Suppressor macrophage treated with lipopolysaccharide for 1 hour (primary cell): ENCODE results near the gene IL1RAPL2.
"Not testable (repeated sequence)": the region's sequence is repeated elsewhere in the genome, so short reads cannot be mapped to it uniquely, and the experiment has no call there.

Source experiments
- DNase-seq, 3 donors: peaks; one replicate each; pipeline ENCODE4 v3.0.0-alpha.2; 2020 to 2022

IL1RAPL2 gene

DNA sequence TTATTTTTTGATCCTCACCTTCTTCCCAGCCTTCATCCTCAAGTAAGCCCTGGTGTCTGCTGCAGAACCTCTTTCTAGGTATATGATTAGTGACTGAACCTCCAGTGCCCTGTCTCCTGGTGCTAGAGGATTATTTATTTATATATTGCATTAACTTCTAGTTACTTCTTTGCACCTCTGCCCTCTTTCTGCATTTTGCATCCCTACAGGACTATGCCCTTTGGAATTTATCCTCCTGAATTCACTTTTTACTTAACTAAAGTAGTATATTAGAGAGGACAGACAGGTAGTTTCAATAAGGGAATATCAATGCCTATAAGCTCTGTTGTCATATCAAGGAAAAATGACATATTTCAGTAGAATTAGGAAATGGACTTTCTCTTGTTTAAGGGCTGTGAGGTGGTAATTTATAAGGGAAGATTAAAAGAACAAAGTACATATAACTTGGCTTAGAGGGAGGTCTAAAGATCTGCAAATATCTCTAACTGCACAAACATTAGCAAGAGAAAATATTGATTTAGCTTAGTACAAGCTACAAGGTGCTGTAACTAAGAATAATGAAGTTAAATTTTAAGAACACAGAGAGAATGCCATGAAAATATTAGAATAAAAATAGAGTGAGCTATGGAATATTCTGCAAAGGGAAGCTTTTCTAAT is 472.8 kb downstream of the IL1RAPL2 start:
- DNase-seq, result no peak

DNA sequence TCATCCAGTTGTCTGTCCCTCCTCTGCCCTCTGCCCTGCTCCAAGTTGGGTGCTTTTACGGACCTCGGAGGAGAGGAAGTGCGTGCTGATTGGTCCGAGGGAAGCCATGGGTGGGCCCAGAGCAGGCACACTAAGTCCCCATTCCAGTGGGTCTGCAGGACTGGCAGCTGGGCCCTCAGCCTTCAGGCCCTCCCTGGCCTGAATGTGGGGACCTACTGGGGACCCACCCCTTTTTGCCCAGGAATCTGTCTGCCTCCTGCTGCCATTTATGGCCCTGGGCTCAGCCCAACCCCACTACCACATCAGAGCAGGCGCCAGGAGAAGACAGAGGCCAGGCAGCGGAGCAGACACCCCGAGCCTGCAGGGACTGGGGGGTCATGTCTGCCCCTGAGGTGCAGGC is 484.9 kb downstream of the IL1RAPL2 start:
- DNase-seq, result no peak

GRCh38 chrX:105051364-105051763 is 485.4 kb downstream of the IL1RAPL2 start:
- DNase-seq, result no peak

- no peak for DNase-seq
These were observed 486.9 kb downstream of the IL1RAPL2 start for GRCh38 chrX:105052926-105053325.

GRCh38 chrX:105063743-105064142 is 497.7 kb downstream of the IL1RAPL2 start:
- no peak for DNase-seq

- DNase-seq, result no peak
These were observed 532.2 kb downstream of the IL1RAPL2 start for GRCh38 chrX:105098201-105098600.

- DNase-seq, result no peak
These were observed 532.8 kb downstream of the IL1RAPL2 start for GRCh38 chrX:105098812-105099211.

GRCh38 chrX:105101378-105101777 is 535.4 kb downstream of the IL1RAPL2 start:
- DNase-seq, result no peak

DNA sequence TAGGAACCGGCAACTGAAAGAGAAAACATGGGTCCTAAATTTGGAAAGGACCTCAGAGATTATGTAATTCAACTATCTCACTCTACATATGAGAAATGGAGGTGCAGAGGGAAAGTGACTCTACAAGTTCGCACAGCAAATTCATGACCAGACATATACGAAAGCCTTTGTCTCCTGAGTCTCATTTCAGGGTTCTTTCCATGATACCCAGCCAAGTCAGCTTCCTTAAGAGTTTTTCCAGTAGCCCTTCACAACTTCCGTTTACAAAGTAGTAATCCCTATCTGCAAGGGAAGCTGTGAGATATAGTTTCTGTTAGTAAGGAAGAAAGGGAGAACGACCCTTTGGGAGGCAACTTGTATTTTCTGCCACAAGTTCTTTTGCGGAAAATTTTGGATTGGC is 543.9 kb downstream of the IL1RAPL2 start:
- no peak for DNase-seq

DNA sequence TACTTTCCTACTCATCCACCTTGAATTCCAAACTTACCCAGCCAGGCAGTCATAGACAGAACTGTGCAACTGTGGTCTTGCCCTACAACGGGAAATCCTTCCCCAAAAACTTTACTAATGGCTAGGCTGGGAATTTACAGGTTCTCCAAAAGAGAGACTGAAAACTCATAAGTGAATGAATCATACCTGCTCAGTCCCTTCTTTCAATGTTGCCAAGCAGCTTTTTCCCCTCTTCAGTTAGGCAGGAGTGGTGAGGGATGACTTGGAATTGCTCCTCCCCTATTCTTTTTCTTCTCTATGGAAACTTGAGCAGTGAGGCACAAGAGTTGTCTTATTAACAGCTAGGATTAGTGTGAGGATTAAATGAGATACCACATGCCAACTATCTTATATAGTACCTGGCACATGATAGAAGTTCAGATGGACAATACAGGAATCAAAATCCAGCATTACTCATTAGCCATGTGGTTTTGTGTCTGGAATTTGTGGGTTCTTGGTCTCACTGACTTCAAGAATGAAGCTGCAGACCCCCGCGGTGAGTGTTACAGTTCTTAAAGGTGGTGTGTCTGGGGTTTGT is 548.6 kb downstream of the IL1RAPL2 start:
- DNase-seq, result no peak

- not testable (repeated sequence) for DNase-seq
These were observed 549.8 kb downstream of the IL1RAPL2 start for GRCh38 chrX:105115596-105116320.

DNA sequence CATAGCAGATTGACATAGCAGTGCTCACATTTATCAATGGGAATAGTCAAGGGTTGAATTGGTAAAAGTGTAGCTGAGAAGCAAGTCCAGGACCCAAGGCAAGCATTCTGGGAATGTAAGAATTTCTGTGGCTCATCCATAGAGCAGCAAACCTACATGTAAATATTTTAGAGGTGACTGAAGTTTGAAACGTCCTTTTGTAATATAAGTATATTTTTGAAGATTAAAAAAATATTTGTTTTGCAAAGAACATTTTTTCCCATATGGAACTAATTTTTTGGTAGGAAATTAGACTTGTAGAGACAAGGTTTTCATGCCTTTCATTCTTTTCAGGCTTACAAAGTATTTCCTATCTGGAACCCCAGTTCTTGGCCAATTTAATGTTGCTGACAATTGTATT is 550.5 kb downstream of the IL1RAPL2 start:
- no peak for DNase-seq

DNA sequence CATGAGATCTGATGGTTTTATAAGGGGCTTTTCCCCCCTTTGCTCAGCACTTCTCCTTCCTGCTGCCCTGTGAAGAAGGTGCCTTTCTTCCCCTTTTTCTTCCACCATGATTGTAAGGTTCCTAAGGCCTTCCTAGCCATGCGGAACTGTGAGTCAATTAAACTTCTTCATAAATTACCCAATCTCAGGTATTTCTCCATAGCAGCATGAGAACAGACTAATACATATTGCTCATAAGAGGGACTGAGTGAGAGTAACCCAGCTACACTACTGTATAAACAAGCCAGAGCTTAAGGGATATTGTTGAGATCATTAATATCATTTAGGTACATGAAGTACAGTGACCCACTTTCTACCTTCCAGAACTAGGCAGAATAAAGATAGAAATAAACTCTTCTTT is 551.6 kb downstream of the IL1RAPL2 start:
- no peak for DNase-seq

- no peak for DNase-seq
These were observed 554.5 kb downstream of the IL1RAPL2 start for GRCh38 chrX:105120463-105120862.

DNA sequence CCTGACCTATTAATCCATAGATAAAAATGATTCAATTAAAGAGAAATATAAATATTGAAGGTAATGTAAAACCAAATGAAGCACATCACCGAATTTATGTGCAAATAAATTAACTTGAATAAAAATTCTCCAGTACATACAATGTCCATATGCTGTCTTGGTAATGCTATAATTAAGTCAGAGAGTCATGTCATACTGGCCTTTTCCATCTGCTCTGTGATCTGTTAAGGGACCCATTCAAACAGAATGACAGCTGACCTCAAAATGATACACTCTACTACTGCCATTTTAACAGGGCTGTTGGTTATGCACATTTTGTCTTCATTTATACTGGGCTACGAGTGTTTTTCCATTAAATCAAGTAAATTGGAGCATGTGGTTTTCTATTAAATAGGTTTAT is 555.2 kb downstream of the IL1RAPL2 start:
- DNase-seq, result no peak

DNA sequence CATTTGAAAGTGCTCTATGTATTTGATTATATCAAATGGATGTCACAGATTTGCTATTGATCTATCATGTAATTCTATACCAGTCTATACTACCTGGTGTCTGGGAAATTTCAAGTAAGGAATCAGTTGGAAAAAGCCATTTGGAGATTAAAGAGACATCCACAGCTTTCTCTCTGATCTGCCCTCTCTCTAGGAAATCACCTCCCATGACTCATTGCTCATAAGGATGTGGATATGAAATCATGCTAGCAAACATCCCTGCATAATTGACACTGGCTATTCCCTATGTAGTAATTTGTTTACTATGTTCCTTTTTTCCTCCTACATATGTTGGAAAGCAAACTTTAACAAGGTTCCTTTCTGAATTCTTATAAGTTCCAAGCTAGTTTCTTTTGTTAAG is 560.2 kb downstream of the IL1RAPL2 start:
- DNase-seq, result no peak

DNA sequence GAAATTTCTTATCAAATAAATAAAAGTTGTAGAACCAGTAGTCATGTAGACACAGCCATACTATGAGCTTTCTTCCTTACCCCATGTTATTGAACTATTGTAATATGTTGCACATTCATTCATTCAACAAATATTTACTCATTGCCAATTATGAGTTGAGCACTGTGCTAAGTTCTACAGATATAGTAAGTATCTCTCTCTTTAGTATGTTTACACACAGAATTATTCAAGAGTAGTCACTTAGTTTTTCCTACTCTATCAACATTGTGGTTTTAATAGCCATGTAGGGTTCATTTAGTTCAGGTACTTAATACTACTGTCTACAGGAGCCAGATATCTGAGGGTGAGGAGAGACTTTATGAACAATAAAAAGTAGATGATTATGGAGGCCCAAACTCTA is 568.3 kb downstream of the IL1RAPL2 start:
- DNase-seq, result no peak

GRCh38 chrX:105136786-105137185 is 570.8 kb downstream of the IL1RAPL2 start:
- DNase-seq, result no peak

DNA sequence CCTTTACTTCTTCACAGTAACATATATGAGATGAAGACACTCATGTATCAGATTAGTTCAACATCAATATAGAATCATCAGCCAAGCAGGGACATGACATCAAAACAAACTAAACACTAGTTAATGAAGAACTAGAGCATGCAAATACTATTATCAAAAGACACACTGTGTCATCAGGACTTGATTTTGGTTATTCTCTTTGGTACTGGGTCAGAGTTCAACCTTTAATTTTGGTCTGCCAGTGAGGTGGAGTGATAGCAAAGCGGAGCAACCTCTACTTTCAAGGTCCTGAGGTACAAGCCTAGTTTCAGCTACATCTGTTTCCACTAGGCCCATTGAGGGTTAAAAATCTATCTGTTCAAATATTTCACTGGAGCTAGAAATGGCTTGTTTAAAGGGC is 584.0 kb downstream of the IL1RAPL2 start:
- no peak for DNase-seq

DNA sequence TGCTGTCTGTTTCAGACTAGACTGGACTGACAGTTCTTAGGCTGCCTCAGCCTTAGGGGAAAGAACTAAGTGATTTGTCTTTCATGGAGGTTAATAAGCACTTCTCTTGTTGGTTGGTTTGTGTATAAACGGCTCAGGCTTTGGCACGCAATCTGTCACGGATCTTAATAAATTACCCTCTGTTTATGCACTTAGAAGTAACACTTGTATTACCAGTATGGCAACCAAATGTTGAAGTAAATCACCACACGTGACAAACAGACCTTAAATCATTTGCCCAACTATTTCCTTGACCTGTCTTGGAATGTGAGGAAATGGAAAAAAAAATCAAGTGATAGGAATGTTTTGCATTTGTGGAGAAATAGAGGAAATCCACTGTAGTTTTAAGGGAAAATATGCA is 584.6 kb downstream of the IL1RAPL2 start:
- DNase-seq, result no peak

- DNase-seq, result no peak
These were observed 601.2 kb downstream of the IL1RAPL2 start for GRCh38 chrX:105167233-105167632.

- no peak for DNase-seq
These were observed 602.6 kb downstream of the IL1RAPL2 start for GRCh38 chrX:105168577-105168976.

DNA sequence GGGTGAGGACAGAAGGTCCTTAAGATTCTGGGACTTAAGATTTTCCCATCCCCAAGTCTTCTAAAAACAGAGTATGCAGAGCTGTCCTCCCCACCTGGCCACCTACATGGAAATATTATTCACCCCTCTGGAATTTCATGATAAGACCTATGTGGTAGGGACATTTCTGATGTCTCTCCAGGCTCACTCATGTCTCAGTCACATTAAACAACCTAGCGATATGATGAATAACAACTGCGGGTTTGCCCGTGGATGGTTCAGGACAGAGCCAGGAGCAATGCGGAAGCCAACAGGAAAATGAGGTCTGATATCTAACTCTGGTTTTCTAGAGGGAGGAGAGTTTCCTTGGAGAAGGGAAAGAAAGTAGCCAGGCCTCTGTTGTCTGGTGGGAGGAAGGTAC is 607.1 kb downstream of the IL1RAPL2 start:
- DNase-seq, result no peak

GRCh38 chrX:105179644-105180043 is 613.6 kb downstream of the IL1RAPL2 start:
- DNase-seq, result no peak
